Stomach smooth muscle (tissue), 2 donors: Measurements from ENCODE around the gene IL25.

Source experiments
- H3K27ac ChIP-seq: one replicate; pipeline ENCODE4 v1.7.0; 2013; ENCODE audit warnings: mild to moderate bottlenecking, low read length, inconsistent platforms
- H3K27me3 ChIP-seq, 2 donors: one replicate each; pipeline ENCODE4 v1.7.0; 2013; ENCODE audit warnings: low read length in 2 of 2; ENCODE audit not compliant: insufficient read depth in 2 of 2, control insufficient read depth in 1 of 2
- H3K36me3 ChIP-seq, 2 donors: one replicate each; pipeline ENCODE4 v1.7.0; 2013; ENCODE audit warnings: low read length in 2 of 2; ENCODE audit not compliant: control insufficient read depth in 2 of 2, insufficient read depth in 2 of 2
- H3K4me1 ChIP-seq: one replicate; pipeline ENCODE4 v1.7.0; 2013; ENCODE audit warnings: low read length; ENCODE audit not compliant: control insufficient read depth, insufficient read depth
- H3K4me3 ChIP-seq, 2 donors: one replicate each; pipeline ENCODE4 v1.7.0; 2013; ENCODE audit warnings: low read length in 2 of 2
- H3K9ac ChIP-seq, 2 donors: one replicate each; pipeline ENCODE4 v1.7.0; 2013; ENCODE audit warnings: low read length in 2 of 2, mild to moderate bottlenecking in 1 of 2
- H3K9me3 ChIP-seq, 2 donors: one replicate each; pipeline ENCODE4 v1.7.0; 2013; ENCODE audit warnings: low read length in 2 of 2; ENCODE audit not compliant: control insufficient read depth in 2 of 2
- donor health status: healthy.
- donor health status: Pancreatic carcinoma.

Gene IL25

DNA sequence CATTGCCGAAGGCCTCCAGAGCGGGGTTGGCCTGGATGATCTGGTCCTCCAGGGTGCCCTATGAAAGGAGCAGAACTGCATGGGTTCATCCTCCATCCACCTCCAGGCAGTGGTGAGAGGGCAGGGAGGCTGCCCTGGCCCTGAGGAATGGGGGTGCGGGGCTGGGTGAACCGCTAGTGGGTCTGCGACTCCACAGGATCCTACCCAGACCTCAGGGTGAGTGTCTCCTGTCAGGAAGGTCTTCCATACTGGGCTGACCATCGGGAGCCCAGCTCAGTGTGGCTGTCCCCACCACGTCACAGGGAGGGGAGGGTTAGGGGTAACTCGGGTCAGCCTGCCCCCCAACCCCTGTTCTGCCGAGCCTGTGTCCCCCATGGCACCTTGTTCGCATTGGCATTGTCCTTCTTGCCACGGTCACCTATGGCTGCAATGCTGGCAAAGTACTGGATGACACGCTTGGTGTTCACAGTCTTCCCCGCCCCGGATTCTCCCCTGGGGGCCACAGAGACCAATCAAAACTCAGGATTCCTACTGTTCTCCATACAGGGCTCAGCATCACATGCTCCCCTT lies 31.8 kb downstream of the IL25 start:
- H3K9ac ChIP-seq = no peak overlapping the region
- H3K27me3 ChIP-seq = peaks cover 0 to 5% of the 10 kb centered on the region in 2 donors
- no peak overlapping the region for H3K4me3 ChIP-seq
- no peaks in the 10 kb centered on the region for H3K4me1 ChIP-seq
- H3K36me3 ChIP-seq = no peaks in the 10 kb centered on the region
- H3K9me3 ChIP-seq = no peaks in the 10 kb centered on the region
- no peak overlapping the region for H3K27ac ChIP-seq

- Histone ChIP-seq H3K36me3 (no peaks in the 10 kb centered on the region), H3K9ac (no peak overlapping the region), H3K27ac (no peak overlapping the region), H3K9me3 (no peaks in the 10 kb centered on the region), H3K27me3 (peaks cover 0 to 5% of the 10 kb centered on the region in 2 donors), H3K4me3 (no peak overlapping the region), H3K4me1 (no peaks in the 10 kb centered on the region)
Observed at GRCh38 chr14:23405096-23405495, 32.5 kb downstream of the IL25 start.

- no peaks in the 10 kb centered on the region for H3K36me3 ChIP-seq
- H3K9ac ChIP-seq = no peak overlapping the region
- peaks cover 0 to 5% of the 10 kb centered on the region in 2 donors for H3K27me3 ChIP-seq
- no peaks in the 10 kb centered on the region for H3K9me3 ChIP-seq
- H3K4me3 ChIP-seq = no peak overlapping the region
- H3K4me1 ChIP-seq = no peaks in the 10 kb centered on the region
- no peak overlapping the region for H3K27ac ChIP-seq
Observed at GRCh38 chr14:23405516-23406025, 33.0 kb downstream of the IL25 start.

GRCh38 chr14:23406244-23406643 lies 33.6 kb downstream of the IL25 start:
- H3K9ac ChIP-seq = no peak overlapping the region
- no peaks in the 10 kb centered on the region for H3K36me3 ChIP-seq
- no peaks in the 10 kb centered on the region for H3K9me3 ChIP-seq
- H3K27me3 ChIP-seq = peaks cover 0 to 5% of the 10 kb centered on the region in 2 donors
- H3K27ac ChIP-seq = no peak overlapping the region
- H3K4me3 ChIP-seq = no peak overlapping the region
- H3K4me1 ChIP-seq = no peaks in the 10 kb centered on the region

DNA sequence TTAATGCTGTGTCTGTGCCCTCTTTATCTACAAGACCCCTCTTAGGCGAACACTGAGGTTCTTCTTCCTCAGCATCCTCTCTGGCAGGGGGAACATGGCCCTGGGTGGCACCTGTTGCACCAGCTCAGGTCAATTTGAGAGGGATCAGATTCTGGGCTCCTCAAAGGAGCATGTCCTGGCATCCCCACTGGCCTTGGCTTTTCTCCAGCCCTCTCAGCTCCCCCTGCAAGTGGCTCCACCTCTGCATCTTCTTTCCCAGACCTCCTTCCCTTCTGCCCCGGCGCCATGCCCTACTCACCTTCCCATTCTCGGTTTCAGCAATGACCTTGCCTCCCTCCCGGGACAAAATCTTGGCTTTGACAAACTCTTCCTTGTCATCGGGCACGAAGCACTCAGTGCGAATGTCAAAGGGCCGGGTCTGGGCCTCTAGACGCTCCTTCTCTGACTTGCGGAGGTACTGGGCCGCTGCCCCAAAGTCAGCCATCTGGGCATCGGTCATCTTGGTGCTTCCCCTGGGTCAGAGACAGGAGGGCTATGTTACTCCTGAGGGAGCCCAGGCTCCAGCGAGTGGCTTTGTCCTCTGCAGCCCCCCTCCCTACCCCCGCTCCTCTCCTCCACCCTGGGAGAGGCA lies 34.2 kb downstream of the IL25 start:
- no peak overlapping the region for H3K9ac ChIP-seq
- peaks cover 0 to 7% of the 10 kb centered on the region in 2 donors for H3K27me3 ChIP-seq
- no peaks in the 10 kb centered on the region for H3K4me1 ChIP-seq
- H3K36me3 ChIP-seq = no peaks in the 10 kb centered on the region
- H3K27ac ChIP-seq = no peak overlapping the region
- H3K9me3 ChIP-seq = no peaks in the 10 kb centered on the region
- no peak overlapping the region for H3K4me3 ChIP-seq

DNA sequence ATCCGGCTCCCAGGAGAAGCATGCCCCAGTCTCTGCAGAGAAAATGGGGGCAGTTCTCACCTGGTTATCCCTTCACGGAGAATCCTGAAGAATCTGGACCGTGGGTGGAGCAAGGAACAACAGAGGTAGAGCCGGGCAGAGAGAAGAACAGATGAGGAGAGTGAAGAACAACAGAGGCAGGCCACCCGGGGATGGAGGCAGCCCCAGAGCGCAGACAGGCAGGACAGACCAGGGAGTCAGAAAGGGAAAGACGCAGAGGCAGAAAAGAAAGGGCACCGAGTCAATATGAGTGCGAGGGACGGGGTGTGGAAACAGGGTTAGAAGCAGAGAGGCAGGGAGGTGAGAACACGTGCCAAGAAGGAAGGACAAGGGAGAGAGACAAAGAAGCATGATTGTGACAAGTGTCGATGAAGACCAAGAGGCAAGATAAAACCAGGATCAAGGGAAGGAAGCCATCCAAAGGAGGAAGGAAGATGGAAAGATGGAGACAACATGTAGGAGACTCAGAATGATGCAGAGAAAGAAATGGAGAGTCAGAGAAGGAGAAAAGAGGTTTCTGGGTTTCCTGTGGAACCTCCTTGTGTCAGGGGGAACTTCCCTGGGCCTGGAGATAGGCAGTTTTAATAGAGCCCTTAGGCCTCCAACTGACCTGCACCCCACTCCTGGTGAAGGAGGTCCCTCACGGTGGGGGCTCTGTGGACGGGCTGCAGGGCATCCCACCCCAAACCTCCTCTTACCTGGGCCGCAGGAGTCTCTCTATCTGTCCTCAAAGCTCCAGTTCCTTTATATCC lies 35.1 kb downstream of the IL25 start, which contains the start of gene MYH6:
TSS of gene MYH6 (minus strand) at position 758 of the 791 bp plus-strand sequence. CDS start 1,050 bp downstream, outside the sequence.
- H3K9ac ChIP-seq = no peak within 1 kb of the TSS
- no peak within 1 kb of the TSS for H3K4me3 ChIP-seq
- H3K27me3 ChIP-seq = peaks cover 4 to 9% of the 10 kb centered on the region in 2 donors
- no peak within 1 kb of the TSS for H3K27ac ChIP-seq
- no peaks in the 10 kb centered on the region for H3K9me3 ChIP-seq
- H3K4me1 ChIP-seq = no peaks in the 10 kb centered on the region
- no peaks in the 10 kb centered on the region for H3K36me3 ChIP-seq

DNA sequence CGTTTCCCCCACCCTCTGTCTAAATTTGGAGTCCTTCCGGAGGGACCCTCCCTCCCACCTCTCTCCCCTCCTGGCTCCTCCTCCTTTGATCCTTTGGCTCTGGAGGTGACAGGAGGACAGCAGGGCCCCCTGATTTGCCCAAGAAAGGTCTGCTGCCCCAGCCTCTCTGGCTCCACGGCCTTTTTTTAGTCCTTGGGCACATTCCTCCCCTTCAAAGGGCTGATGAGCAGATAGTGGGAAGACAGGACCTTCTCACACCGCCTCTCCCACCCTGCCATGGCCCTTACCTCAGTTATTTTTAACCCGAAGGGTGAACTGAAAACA lies 35.7 kb downstream of the IL25 start:
- no peaks in the 10 kb centered on the region for H3K4me1 ChIP-seq
- H3K4me3 ChIP-seq = no peak overlapping the region

DNA sequence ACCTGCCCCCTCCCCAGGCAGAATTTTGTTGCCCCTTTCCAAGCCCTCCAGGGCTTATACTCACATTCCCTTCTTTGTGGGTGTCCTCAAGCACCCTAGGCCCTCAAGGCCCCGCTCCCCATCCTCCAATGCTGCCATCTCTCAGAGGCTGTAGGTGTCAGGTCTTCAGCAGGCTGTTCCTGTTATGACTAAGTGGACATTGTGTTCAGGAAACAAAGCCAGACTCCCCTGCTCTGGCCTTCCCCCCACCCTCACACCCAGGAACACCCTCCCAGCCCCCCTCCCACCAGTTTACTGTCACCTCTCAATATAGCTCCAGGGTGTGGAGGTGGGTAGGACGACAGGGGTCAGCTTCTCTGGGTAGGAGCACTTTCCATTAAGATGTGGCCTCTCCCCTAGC lies 36.9 kb downstream of the IL25 start:
- Histone ChIP-seq H3K4me3 (no peak overlapping the region), H3K9me3 (no peaks in the 10 kb centered on the region), H3K27me3 (peaks cover 4 to 7% of the 10 kb centered on the region in 2 donors), H3K36me3 (no peaks in the 10 kb centered on the region), H3K4me1 (no peaks in the 10 kb centered on the region), H3K9ac (no peak overlapping the region), H3K27ac (no peak overlapping the region)

More for the DNA sequence above, 35.7 kb downstream of the IL25 start:
- H3K27ac ChIP-seq = no peak overlapping the region
- H3K27me3 ChIP-seq = peaks cover 4 to 7% of the 10 kb centered on the region in 2 donors
- H3K9ac ChIP-seq = no peak overlapping the region
- H3K9me3 ChIP-seq = no peaks in the 10 kb centered on the region
- H3K36me3 ChIP-seq = no peaks in the 10 kb centered on the region

DNA sequence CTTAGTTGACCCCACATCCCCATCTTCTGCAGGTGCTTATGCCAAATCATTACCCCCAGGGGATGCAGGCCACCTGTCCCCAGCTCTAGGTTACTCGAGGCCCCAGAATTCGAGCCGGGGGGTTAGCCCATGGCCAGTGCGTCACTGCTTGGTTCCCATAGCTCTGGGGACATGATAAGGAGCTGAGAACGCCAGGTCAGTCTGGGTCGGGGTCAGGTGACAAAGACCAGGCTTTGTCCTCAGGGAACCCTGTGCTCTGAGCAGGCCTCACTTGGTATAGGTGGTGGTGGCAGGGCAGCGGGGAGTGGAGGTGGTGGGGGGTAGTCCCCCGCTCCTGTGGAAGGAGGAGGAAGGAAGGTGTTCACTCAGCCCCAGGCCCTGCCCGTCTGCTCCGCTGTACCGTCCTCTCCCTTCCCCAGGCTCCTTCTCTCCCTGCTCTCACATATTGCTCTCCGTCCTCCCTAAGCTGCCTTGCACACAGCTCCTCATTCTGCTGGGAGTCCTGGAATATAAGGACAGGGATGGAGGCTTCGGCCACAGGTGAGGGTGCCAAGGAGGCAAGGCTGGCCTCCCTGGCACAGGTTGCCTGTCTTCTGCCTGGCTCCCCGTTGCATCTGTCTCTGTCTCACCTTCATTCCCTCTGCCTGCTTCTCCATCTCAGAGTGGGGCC lies 37.5 kb downstream of the IL25 start:
- Histone ChIP-seq H3K27ac (no peak overlapping the region), H3K9me3 (no peaks in the 10 kb centered on the region), H3K9ac (no peak overlapping the region), H3K4me3 (no peak overlapping the region), H3K4me1 (no peaks in the 10 kb centered on the region), H3K36me3 (no peaks in the 10 kb centered on the region), H3K27me3 (peaks cover 4 to 5% of the 10 kb centered on the region in 2 donors)

DNA sequence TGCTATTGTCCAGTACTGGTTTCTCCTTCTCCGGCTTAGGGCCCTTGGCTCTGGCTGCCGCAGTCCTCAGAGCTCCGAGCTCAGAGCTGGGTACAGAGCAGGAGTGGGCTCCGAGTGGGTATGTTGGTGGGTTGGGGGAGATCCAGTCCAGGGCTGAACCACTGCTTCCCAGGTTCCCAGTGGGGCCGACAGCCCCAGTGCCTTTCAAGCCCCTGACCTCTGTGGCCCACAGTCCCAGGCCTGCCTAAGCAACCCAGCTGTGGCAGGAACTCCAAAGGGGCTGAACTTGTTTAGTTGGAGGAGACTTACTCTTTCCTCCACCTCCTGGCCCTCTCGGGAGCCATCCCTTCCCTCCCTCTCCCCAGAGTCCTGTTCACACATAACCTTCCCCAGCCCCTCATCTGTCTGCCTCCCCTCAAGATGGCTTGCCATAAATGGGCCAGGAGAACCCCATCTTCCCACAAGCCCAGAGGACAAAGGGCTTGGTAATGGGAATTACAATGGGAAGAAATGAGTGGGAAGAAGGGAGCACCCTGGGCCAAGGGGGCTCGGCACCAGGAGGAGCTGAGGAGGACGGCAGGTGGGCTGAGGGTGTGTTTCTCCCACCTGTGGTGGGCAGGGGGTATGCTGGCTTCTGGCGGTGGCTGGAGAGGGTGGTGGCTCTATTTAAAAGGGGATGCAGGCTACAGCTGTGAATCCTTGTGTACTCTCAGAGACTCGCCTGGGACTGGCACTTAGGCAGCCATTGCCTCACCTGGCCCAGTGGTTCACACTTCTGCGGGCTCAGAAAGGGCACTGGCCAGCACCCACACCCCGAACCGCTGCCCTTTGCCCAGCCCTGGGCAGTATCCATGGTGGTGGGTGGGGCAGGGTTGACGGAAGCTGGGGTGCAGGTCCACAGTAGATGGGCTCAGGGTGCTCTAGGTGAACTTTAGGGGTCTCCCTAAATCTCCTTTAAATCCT lies 39.2 kb downstream of the IL25 start:
- Histone ChIP-seq H3K27me3 (peaks cover 4% of the 10 kb centered on the region in 2 donors), H3K4me1 (no peaks in the 10 kb centered on the region), H3K9me3 (no peaks in the 10 kb centered on the region), H3K36me3 (no peaks in the 10 kb centered on the region), H3K27ac (no peak overlapping the region), H3K4me3 (no peak overlapping the region), H3K9ac (no peak overlapping the region)
